ENCODE results near the gene SPPL2C.
"Not testable (repeated sequence)": the region's sequence is repeated elsewhere in the genome, so short reads cannot be mapped to it uniquely, and the experiment has no call there.

SPPL2C gene

GRCh38 chr17:45855691-45856336 lies 11.1 kb downstream of the SPPL2C start:
- ATAC-seq (ENCODE audit: low read depth) = no peak
- Histone ChIP-seq H3K9me3 (ENCODE audit: severe bottlenecking) (no peaks in the 10 kb centered on the region), H3K27me3 (ENCODE audit: insufficient read depth, poor library complexity, severe bottlenecking) (no peaks in the 10 kb centered on the region), H3K36me3 (ENCODE audit: low read depth) (no peaks in the 10 kb centered on the region), H3K4me3 (ENCODE audit: severe bottlenecking) (no peak overlapping the region), H3K27ac (ENCODE audit: poor library complexity, severe bottlenecking) (no peak overlapping the region), H3K4me1 (ENCODE audit: insufficient read depth, poor library complexity, severe bottlenecking) (no peaks in the 10 kb centered on the region)
- DNase-seq (ENCODE audit: low spot score) = no peak
- TF ChIP-seq CTCF (IDR thresholded peaks at IDR 0.05; ENCODE audit: poor library complexity, severe bottlenecking) = no peak

GRCh38 chr17:45857977-45858708 lies 13.5 kb downstream of the SPPL2C start:
- ATAC-seq (ENCODE audit: low read depth) (peak; percentile 67), DNase-seq (ENCODE audit: low spot score) (no peak)
- no peaks in the 10 kb centered on the region for H3K4me1 ChIP-seq (ENCODE audit: insufficient read depth, poor library complexity, severe bottlenecking)

GRCh38 chr17:45861165-45861564 lies 16.5 kb downstream of the SPPL2C start:
- Histone ChIP-seq H3K36me3 (ENCODE audit: low read depth) (no peaks in the 10 kb centered on the region), H3K9me3 (ENCODE audit: severe bottlenecking) (peaks cover 3% of the 10 kb centered on the region), H3K4me3 (ENCODE audit: severe bottlenecking) (no peak overlapping the region), H3K27me3 (ENCODE audit: insufficient read depth, poor library complexity, severe bottlenecking) (peaks cover 12% of the 10 kb centered on the region), H3K4me1 (ENCODE audit: insufficient read depth, poor library complexity, severe bottlenecking) (no peaks in the 10 kb centered on the region), H3K27ac (ENCODE audit: poor library complexity, severe bottlenecking) (no peak overlapping the region)
- ATAC-seq (ENCODE audit: low read depth) = no peak
- no peak for TF ChIP-seq CTCF (IDR thresholded peaks at IDR 0.05; ENCODE audit: poor library complexity, severe bottlenecking)
- DNase-seq (ENCODE audit: low spot score) = no peak

More at GRCh38 chr17:45857977-45858708, 13.5 kb downstream of the SPPL2C start:
- H3K27me3 ChIP-seq (ENCODE audit: insufficient read depth, poor library complexity, severe bottlenecking) = no peaks in the 10 kb centered on the region
- H3K9me3 ChIP-seq (ENCODE audit: severe bottlenecking) = peaks cover 3% of the 10 kb centered on the region
- no peak overlapping the region for H3K27ac ChIP-seq (ENCODE audit: poor library complexity, severe bottlenecking)
- no peaks in the 10 kb centered on the region for H3K36me3 ChIP-seq (ENCODE audit: low read depth)
- H3K4me3 ChIP-seq (ENCODE audit: severe bottlenecking) = no peak overlapping the region
- no peak for TF ChIP-seq CTCF (IDR thresholded peaks at IDR 0.05; ENCODE audit: poor library complexity, severe bottlenecking)

- not testable (repeated sequence) for H3K9me3 ChIP-seq (ENCODE audit: severe bottlenecking); H3K4me3 ChIP-seq (ENCODE audit: severe bottlenecking); H3K4me1 ChIP-seq (ENCODE audit: insufficient read depth, poor library complexity, severe bottlenecking); DNase-seq (ENCODE audit: low spot score); ATAC-seq (ENCODE audit: low read depth); H3K36me3 ChIP-seq (ENCODE audit: low read depth); H3K27ac ChIP-seq (ENCODE audit: poor library complexity, severe bottlenecking)
- H3K27me3 ChIP-seq (ENCODE audit: insufficient read depth, poor library complexity, severe bottlenecking) = peaks cover 12% of the 10 kb centered on the region
These were observed 17.4 kb downstream of the SPPL2C start for GRCh38 chr17:45862127-45862526.

GRCh38 chr17:45863857-45864654 lies 19.4 kb downstream of the SPPL2C start:
- ATAC-seq (ENCODE audit: low read depth) = no peak
- TF ChIP-seq CTCF (IDR thresholded peaks at IDR 0.05; ENCODE audit: poor library complexity, severe bottlenecking) = no peak
- H3K27me3 ChIP-seq (ENCODE audit: insufficient read depth, poor library complexity, severe bottlenecking) = peaks cover 12% of the 10 kb centered on the region
- no peak overlapping the region for H3K27ac ChIP-seq (ENCODE audit: poor library complexity, severe bottlenecking)
- H3K4me3 ChIP-seq (ENCODE audit: severe bottlenecking) = no peak overlapping the region
- H3K36me3 ChIP-seq (ENCODE audit: low read depth) = no peaks in the 10 kb centered on the region
- no peak for DNase-seq (ENCODE audit: low spot score)
- peaks cover 3% of the 10 kb centered on the region for H3K9me3 ChIP-seq (ENCODE audit: severe bottlenecking)
- H3K4me1 ChIP-seq (ENCODE audit: insufficient read depth, poor library complexity, severe bottlenecking) = no peaks in the 10 kb centered on the region
